Measurements from ENCODE around the gene METTL18. TPM values are rescaled to one million over a fixed set of nuclear protein-coding genes. Genes with fewer than 3 reads are reported as not detected.

Gene METTL18
- total RNA-seq, 2 donors from 2014 or later: 6.7 to 7.3 TPM

- Mint-ChIP-seq H3K9me3 (peaks cover 2% of the 10 kb centered on the region), H3K27me3 (ENCODE audit: insufficient read depth) (peaks cover 5% of the 10 kb centered on the region), H3K4me3 (no peak overlapping the region), H3K27ac (no peak overlapping the region), H3K4me1 (no peaks in the 10 kb centered on the region), H3K36me3 (ENCODE audit: low read depth) (no peaks in the 10 kb centered on the region)
- Histone ChIP-seq H3K4me1 (ENCODE audit: control insufficient read depth, insufficient read depth, low read length) (no peaks in the 10 kb centered on the region), H3K36me3 (ENCODE audit: control insufficient read depth, insufficient read depth, low read length) (no peaks in the 10 kb centered on the region), H3K9me3 (ENCODE audit: control insufficient read depth, low read length) (peaks cover 8% of the 10 kb centered on the region), H3K9ac (ENCODE audit: extremely low read depth, low read length, poor library complexity, severe bottlenecking) (no peak overlapping the region), H3K4me3 (ENCODE audit: low read length) (no peak overlapping the region), H3K27ac (ENCODE audit: low read depth, low read length) (no peak overlapping the region), H3K27me3 (ENCODE audit: control insufficient read depth, insufficient read depth, low read length, poor library complexity, severe bottlenecking) (peaks cover 32% of the 10 kb centered on the region)
- 91 to 100% methylated on average over 2 to 6 of the region's 6 CpGs for WGBS, 2 experiments (ENCODE audit: insufficient coverage in 1 of 2, insufficient read length in 1 of 2)
- no peak for TF ChIP-seq CTCF (conservative IDR thresholded peaks at IDR 0.05)
- DNase-seq: no peak
These were observed 9.4 kb downstream of the METTL18 start for GRCh38 chr1:169785267-169785666.

GRCh38 chr1:169784102-169784501, 10.6 kb downstream of the METTL18 start:
- H3K9me3 ChIP-seq (ENCODE audit: control insufficient read depth, low read length): peaks cover 8% of the 10 kb centered on the region
- H3K4me1 Mint-ChIP-seq: no peaks in the 10 kb centered on the region
- H3K27ac ChIP-seq (ENCODE audit: low read depth, low read length): no peak overlapping the region
- no peak overlapping the region for H3K4me3 ChIP-seq (ENCODE audit: low read length)
- H3K9ac ChIP-seq (ENCODE audit: extremely low read depth, low read length, poor library complexity, severe bottlenecking): no peak overlapping the region
- peaks cover 27% of the 10 kb centered on the region for H3K27me3 ChIP-seq (ENCODE audit: control insufficient read depth, insufficient read depth, low read length, poor library complexity, severe bottlenecking)
- DNase-seq: no peak
- TF ChIP-seq CTCF (conservative IDR thresholded peaks at IDR 0.05): no peak
- H3K36me3 Mint-ChIP-seq (ENCODE audit: low read depth): no peaks in the 10 kb centered on the region
- H3K4me3 Mint-ChIP-seq: no peak overlapping the region
- H3K27ac Mint-ChIP-seq: no peak overlapping the region
- peaks cover 2% of the 10 kb centered on the region for H3K9me3 Mint-ChIP-seq
- H3K36me3 ChIP-seq (ENCODE audit: control insufficient read depth, insufficient read depth, low read length): no peaks in the 10 kb centered on the region
- no peaks in the 10 kb centered on the region for H3K4me1 ChIP-seq (ENCODE audit: control insufficient read depth, insufficient read depth, low read length)
- H3K27me3 Mint-ChIP-seq (ENCODE audit: insufficient read depth): peaks cover 5% of the 10 kb centered on the region

- TF ChIP-seq CTCF (conservative IDR thresholded peaks at IDR 0.05): no peak
- H3K9me3 Mint-ChIP-seq: peaks cover 2% of the 10 kb centered on the region
- Histone ChIP-seq H3K36me3 (ENCODE audit: control insufficient read depth, insufficient read depth, low read length) (no peaks in the 10 kb centered on the region), H3K27me3 (ENCODE audit: control insufficient read depth, insufficient read depth, low read length, poor library complexity, severe bottlenecking) (peaks cover 15% of the 10 kb centered on the region), H3K4me1 (ENCODE audit: control insufficient read depth, insufficient read depth, low read length) (no peaks in the 10 kb centered on the region), H3K9me3 (ENCODE audit: control insufficient read depth, low read length) (peaks cover 8% of the 10 kb centered on the region), H3K4me3 (ENCODE audit: low read length) (no peak overlapping the region), H3K9ac (ENCODE audit: extremely low read depth, low read length, poor library complexity, severe bottlenecking) (no peak overlapping the region), H3K27ac (ENCODE audit: low read depth, low read length) (no peak overlapping the region)
- H3K36me3 Mint-ChIP-seq (ENCODE audit: low read depth): no peaks in the 10 kb centered on the region
- no peak overlapping the region for H3K4me3 Mint-ChIP-seq
- no peaks in the 10 kb centered on the region for H3K4me1 Mint-ChIP-seq
- H3K27ac Mint-ChIP-seq: no peak overlapping the region
- no peak for DNase-seq
- H3K27me3 Mint-ChIP-seq (ENCODE audit: insufficient read depth): peaks cover 3% of the 10 kb centered on the region
- WGBS, 2 experiments (ENCODE audit: insufficient coverage in 1 of 2, insufficient read length in 1 of 2): 86 to 100% methylated on average over 2 to 3 of the region's 3 CpGs
These were observed 12.1 kb downstream of the METTL18 start for GRCh38 chr1:169782596-169782995.

All from endodermal cell (in vitro differentiated cells).